Measurements from ENCODE around the gene SRMS. TPM values are rescaled to one million over a fixed set of nuclear protein-coding genes. Genes with fewer than 3 reads are reported as not detected.

The SRMS gene
- total RNA-seq, 2 donors from 2014 or later, result 0.32 to 0.49 TPM

DNA sequence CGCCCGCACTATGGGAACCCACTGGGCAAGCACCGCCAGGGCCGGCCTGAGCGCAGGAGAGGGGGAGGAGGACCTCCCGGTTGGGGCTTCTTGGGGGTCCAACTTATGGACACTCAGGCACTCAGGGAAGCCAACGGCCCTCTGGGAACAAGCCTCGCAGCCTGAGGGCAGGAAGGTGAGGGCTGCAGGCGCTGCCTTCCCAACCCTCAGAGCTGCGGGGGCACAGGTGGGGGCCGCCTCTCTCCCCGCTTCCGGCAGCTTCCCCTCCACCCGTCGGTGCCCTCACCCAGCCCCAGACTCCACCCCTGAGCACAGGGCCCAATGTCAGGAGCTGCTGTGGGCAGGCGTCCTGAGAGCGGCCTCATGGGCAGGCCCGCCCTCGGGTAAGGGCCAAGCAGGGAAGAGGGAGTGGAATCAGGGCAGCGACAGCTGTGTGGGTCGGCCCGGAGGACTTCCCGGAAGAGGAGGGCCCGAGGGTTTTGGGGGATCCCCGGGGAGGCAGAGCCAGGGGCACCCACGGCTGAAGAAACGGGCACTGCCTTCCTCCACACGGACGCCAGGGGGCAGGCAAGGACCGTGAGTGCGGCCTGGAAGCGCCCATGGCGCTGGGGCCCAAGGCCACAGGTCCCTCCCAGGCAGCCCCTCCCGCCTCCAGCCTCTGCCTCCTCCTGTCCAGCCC lies 9.9 kb downstream of the SRMS start:
- H3K4me3 ChIP-seq, result peak overlapping the region; percentile 45
- H3K27ac ChIP-seq, result peak overlapping the region; percentile 98
- H3K9ac ChIP-seq (ENCODE audit: low read depth in 2 of 2, low read length in 2 of 2), result peak overlapping the region; percentile 91 to 99
- no peaks in the 10 kb centered on the region for H3K9me3 ChIP-seq
- TF ChIP-seq, protein P1, sequence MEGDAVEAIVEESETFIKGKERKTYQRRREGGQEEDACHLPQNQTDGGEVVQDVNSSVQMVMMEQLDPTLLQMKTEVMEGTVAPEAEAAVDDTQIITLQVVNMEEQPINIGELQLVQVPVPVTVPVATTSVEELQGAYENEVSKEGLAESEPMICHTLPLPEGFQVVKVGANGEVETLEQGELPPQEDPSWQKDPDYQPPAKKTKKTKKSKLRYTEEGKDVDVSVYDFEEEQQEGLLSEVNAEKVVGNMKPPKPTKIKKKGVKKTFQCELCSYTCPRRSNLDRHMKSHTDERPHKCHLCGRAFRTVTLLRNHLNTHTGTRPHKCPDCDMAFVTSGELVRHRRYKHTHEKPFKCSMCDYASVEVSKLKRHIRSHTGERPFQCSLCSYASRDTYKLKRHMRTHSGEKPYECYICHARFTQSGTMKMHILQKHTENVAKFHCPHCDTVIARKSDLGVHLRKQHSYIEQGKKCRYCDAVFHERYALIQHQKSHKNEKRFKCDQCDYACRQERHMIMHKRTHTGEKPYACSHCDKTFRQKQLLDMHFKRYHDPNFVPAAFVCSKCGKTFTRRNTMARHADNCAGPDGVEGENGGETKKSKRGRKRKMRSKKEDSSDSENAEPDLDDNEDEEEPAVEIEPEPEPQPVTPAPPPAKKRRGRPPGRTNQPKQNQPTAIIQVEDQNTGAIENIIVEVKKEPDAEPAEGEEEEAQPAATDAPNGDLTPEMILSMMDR (IDR thresholded peaks at IDR 0.05), result peak; percentile 95
- peaks cover 12% of the 10 kb centered on the region for H3K4me1 ChIP-seq
- no peaks in the 10 kb centered on the region for H3K27me3 ChIP-seq
- no peaks in the 10 kb centered on the region for H3K36me3 ChIP-seq
- DNase-seq, result peak; percentile 97
- intact Hi-C loops (cut with DNase I), result loop anchor here (10.0 kb wide), 1 partner anchor 437 kb away; the partner anchor contains the start of gene SAMD10

DNA sequence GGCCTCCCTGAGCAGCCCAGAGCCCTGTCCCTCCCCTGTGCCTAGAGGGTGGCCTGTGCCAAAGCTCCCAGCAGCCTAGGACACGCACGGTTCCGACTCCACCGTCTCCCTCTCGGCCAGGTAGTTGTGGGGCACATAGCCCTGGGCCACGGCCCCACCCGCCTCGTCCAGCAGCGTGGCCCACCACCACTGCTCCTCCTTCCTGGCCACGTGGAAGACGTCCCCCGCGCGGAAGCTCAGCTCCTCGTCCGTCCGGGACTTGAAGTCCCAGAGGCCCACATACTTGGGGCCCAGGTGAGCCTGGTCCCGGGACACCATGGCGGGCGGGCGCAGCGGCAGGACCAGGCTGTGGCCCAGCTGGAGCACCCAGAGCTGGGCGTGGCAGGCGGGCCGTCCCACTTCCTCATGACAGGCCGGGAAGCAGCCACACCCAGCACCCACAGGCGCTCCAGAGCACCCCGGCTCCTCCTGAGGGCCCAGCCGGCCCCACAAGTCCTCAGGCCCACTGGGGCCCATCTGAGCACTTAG lies 10.5 kb downstream of the SRMS start, which contains the start of gene PTK6:
TSS of gene PTK6 (minus strand) at position 380 of the 528 bp plus-strand sequence. CDS start at position 318, 62 bp downstream.
- H3K27me3 ChIP-seq, result no peaks in the 10 kb centered on the region
- intact Hi-C loops (cut with DNase I), result loop anchor here (10.0 kb wide), 1 partner anchor 438 kb away; the partner anchor contains the start of gene SAMD10
- no peaks in the 10 kb centered on the region for H3K36me3 ChIP-seq
- H3K9ac ChIP-seq (ENCODE audit: low read depth in 2 of 2, low read length in 2 of 2), result peak within 1 kb of the TSS; percentile 91 to 99
- peak within 1 kb of the TSS; percentile 45 for H3K4me3 ChIP-seq
- H3K27ac ChIP-seq, result peak within 1 kb of the TSS; percentile 98
- no peaks in the 10 kb centered on the region for H3K9me3 ChIP-seq
- TF ChIP-seq, protein P1 (IDR thresholded peaks at IDR 0.05), result no peak
- peaks cover 12% of the 10 kb centered on the region for H3K4me1 ChIP-seq
- peak; percentile 88 for DNase-seq

DNA sequence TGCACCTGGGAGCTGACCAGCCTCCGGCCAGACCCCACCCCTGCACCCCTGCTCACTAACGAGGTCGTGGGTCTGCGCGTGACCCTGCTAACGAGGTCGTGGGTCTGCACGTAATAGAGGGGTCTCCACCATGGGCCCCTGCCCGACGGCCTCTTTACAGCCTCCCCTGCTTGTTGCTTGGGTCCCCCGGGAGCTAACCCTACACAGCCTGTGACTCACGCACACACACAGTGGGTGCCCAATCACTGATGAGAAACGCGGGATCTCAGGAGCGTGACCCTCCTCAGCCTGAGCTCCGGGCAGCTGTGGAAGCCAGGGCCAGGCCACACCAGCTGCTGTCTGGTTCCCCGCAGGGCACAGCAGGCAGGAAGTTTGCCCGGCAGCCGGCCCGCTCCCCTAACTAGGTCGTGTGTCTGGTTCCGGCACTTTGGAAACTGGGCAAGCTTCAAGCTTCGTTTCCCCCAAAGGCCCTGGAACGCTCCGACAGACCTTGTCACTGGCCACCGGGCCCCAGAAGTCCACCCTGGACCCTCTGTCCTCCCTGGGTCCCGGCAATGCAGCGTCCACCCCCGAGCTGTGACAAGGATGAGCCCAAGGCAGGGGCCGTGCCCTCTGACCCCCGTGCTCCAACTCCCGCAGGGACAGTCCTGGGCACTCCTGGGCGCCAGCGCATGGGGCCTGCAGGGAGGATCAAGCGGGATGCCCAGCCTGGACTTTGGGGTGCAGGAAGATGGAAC lies 11.1 kb downstream of the SRMS start:
- H3K4me3 ChIP-seq, result peak overlapping the region; percentile 45

DNA sequence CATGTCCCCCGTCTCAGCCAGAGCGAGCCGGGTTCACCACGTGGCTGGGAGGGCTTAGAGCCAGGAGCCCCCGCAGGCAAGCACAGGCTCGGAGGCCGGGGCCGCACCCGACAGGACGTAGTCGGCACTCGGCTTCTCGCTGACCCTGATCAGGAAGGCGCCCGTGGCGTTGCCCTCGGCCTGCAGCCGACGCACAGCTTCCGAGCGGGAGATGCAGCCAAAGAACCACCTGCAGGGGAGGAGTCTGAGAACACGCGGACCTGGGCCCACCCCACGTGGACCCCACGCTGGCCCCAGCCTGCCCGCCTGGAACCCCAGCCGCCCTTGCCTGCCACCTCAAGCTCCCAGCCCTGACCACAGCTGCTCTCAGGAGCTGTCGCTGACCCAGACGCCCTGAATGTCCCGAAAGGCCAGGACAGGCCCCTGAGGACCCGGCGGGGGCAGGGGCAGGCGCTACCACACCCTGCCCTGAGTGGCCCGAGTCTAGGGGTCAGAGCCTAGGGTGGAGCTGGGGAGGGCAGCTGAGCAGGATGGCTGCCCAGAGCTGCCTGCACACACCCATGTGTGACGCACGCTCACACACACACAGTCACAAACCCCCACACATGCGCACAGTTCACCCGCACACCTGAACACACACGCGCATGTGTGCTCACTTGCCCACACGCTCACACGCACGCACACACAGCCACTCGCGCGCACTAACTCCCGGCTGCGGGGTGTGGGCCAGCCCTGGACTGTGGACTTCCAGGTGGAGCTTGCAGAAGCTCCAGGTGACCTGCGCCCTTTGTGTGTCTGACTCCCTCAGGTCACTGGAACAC lies 12.5 kb downstream of the SRMS start:
- no peaks in the 10 kb centered on the region for H3K36me3 ChIP-seq
- peak overlapping the region; percentile 64 to 73 for H3K9ac ChIP-seq (ENCODE audit: low read depth in 2 of 2, low read length in 2 of 2)
- H3K4me1 ChIP-seq, result peaks cover 16% of the 10 kb centered on the region
- H3K27me3 ChIP-seq, result no peaks in the 10 kb centered on the region
- H3K9me3 ChIP-seq, result no peaks in the 10 kb centered on the region
- peak; percentile 87 for DNase-seq
- TF ChIP-seq, protein P1 (IDR thresholded peaks at IDR 0.05), result no peak
- peak overlapping the region; percentile 59 for H3K27ac ChIP-seq
- intact Hi-C loops (cut with DNase I), result loop anchor here (10.0 kb wide), 1 partner anchor 440 kb away; the partner anchor contains the start of gene SAMD10
- H3K4me3 ChIP-seq, result peak overlapping the region; percentile 13

More for the DNA sequence above, 11.1 kb downstream of the SRMS start:
- Histone ChIP-seq H3K4me1 (peaks cover 16% of the 10 kb centered on the region), H3K36me3 (no peaks in the 10 kb centered on the region), H3K27ac (peak overlapping the region; percentile 98), H3K27me3 (no peaks in the 10 kb centered on the region), H3K9ac (ENCODE audit: low read depth in 2 of 2, low read length in 2 of 2) (peak overlapping the region; percentile 81 to 99), H3K9me3 (no peaks in the 10 kb centered on the region)
- DNase-seq, result peak; percentile 49
- TF ChIP-seq, protein P1 (IDR thresholded peaks at IDR 0.05), result no peak
- intact Hi-C loops (cut with DNase I), result loop anchor here (10.0 kb wide), 1 partner anchor 438 kb away; the partner anchor contains the start of gene SAMD10
